HG03378 (cell line): ENCODE results near the gene SH3PXD2A.

Experiments
- ATAC-seq: cut with Tn5 transposase; IDR thresholded peaks from one replicate; pipeline ENCODE4 v1.9.1; 2021; ENCODE audit warnings: mild to moderate bottlenecking, moderate library complexity; ENCODE audit not compliant: unreplicated experiment

Gene SH3PXD2A

DNA sequence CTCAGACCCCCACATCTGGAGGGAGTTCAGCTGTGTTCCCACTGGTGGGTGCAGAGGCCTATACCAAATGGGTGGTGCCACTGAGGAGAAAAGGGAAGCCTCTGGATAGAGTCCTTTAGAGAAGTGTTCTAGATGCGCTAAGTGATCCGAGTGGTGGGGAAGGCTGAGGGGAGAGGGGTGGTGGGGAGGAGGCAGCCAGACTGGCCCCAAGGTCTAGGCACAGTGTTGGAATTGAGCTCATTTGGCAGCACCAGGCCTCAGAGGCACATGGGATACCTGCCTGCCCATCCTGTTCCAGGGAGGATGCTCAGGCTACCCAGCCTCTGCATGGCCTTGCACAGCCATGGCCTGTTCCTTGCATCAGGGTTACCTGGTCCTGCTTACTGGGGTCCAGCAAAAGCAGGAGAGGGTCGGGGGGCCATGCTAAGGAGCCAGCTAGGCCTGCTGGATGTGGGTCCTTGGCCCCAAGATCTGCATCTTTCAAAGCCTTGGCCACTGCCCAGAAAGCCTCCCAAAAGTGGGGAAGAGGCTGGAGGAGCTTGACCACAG is 262.3 kb downstream of the SH3PXD2A start:
- no peak for ATAC-seq

DNA sequence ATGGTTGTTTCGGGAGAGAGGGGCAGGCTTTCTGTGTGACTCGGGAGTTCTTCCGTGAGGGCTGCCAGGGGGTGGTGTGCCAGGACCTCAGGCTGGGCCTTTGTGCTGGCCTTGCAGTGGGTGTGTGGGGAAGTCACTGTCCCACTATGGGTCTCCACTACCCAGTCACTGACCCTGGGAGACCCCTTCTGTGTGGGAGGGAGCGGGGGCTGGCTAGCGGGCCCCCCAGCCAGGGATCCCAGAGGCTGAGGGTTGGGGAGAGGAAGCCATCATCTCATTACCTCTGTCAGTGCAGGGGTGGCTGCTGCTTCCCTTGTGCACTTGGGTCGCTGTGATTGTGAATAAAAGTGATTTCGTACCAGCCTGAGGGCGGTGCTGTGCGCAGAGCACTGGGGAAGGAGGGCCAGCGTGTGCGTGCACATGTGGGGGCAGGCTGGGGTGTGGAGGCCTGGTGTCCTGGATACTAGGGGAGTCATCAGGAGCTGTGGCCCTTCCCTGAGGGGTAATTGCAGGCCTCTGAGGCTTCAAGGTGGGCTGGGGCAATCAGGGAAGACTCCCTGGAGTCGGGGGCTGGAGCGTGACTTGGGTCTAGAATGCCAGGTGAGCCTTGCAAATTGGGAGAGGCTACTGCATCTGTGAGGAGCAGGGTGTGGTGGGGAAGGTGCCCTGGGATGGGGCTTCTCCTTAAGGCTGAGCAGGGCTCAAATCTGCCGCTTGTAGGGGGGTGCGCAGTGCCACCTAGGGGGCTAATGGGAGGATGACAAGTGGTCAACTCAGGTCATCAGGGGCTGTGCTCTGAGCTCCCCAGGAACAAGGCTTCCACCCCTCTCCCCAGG is 263.0 kb downstream of the SH3PXD2A start:
- ATAC-seq, result no peak

DNA sequence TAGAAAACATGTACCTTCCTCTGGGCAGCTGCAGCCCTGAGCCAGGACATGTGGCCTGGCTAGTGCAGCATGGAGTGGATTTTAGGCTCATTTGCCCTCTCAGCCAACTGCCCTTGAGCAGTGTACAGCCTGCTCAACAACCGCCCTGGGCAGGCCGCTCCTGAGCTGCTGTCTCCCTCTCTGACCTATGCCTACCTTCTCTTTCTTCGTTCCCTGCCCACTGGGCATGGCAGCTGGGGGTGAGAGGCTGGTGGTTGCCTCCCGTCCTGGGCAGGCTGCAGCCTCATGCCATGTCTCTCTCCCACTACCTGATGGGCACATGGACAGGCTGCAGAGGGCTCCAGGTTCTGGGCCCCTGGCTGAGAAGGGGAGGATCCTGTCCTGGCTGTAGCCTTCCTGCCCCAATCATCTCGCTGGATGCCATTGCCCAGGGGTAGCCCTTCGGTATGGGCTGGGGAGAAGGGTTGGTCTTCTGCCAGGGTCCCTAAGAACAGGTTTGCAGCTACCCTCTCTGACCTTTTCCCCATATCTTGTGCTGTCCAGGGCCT is 264.6 kb downstream of the SH3PXD2A start:
- ATAC-seq, result no peak

DNA sequence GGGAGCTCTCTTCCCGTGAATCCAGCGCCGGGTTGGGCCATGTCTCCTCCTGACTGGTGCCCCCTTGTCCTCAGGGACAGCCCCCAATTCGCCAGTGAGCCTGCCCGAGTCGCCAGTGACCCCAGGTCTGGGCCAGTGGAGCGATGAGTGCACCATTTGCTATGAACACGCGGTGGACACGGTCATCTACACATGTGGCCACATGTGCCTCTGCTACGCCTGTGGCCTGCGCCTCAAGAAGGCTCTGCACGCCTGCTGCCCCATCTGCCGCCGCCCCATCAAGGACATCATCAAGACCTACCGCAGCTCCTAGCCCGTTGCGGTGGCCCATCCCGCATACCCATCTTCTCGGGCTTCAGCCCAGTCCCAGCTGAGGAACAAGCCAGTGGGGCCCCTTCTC is 265.3 kb downstream of the SH3PXD2A start:
- ATAC-seq, result no peak

DNA sequence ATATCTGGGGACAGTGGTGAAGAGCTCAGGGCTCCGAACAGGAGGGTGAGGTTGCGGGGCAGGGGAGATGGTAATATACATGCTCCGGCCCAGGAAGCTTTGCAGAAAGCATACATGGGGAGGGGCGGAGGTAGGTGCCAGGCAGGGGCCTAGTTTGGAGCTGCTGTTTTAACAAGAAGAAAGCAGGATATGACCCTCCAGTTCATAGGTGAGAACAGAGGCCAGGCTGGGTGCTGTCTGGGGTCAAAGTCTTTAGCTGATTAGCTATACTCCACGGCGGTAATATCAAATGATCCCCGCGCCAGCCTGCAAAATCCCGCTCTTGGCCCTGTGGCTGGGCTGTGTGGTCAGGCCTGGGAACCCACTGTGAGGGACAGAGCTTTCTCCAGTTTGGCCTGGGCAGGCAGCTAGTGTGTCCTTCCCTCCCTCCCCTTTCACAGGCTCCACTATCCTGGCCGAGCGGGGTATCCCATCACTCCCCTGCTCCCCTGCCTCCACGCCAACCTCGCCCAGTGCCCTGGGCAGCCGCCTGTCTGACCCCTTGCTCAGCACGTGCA is 266.2 kb downstream of the SH3PXD2A start:
- ATAC-seq, result no peak

DNA sequence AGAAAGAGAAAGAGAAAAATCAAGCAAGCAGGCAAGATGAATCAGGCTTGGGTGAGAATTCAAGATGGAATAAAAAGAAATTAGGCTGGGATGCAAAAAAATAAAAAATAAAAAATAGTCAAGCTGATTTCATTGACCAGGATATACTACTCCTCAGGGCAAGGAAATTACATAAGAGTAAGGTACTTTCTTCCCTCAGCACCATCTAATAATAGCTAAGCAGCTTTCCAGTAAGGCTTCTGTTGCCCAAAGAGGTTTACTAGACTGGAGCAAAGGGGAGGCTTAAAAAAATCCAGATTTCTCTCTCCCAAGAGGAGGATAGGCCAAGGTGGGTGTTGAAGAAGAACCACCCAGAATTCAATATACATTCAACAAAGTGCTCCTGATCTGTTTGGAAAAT is 268.3 kb downstream of the SH3PXD2A start:
- ATAC-seq, result no peak

DNA sequence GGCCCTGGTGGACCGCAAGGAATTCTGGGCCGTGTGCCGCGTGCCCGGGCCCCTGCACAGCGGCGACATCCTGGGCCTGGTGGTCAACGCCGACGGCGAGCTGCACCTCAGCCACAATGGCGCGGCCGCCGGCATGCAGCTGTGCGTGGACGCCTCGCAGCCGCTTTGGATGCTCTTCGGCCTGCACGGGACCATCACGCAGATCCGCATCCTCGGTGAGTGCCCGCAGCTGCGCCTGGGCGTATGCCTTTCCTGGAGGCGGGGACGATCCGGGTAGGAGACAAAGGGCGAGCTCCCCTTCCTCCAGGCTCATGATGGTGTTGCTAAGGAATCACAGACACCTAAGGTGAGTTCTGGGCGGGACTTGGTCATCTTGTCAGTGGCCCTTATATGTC is 270.4 kb downstream of the SH3PXD2A start:
- ATAC-seq, result no peak

DNA sequence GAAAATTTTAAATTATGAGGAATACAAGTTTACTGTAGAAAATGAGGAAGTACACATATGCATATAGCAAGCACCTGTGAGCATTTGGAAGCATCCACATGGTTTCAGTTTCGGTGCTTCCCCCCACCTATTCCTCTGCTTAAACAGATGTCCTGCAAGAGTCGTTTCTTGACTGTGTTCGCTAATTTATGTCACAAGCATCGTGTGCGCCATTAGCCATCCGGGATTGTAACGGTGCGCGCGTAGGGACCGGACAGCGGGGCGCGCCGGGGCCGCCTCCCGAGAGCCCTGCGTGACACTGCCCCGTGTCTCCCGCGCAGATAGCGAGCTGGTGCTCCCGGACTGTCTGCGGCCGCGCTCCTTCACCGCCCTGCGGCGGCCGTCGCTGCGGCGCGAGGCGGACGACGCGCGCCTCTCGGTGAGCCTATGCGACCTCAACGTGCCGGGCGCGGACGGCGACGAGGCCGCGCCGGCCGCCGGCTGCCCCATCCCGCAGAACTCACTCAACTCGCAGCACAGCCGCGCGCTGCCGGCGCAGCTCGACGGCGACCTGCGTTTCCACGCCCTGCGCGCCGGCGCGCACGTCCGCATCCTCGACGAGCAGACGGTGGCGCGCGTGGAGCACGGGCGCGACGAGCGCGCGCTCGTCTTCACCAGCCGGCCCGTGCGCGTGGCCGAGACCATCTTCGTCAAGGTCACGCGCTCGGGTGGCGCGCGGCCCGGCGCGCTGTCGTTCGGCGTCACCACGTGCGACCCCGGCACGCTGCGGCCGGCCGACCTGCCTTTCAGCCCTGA is 271.0 kb downstream of the SH3PXD2A start:
- ATAC-seq, result no peak

DNA sequence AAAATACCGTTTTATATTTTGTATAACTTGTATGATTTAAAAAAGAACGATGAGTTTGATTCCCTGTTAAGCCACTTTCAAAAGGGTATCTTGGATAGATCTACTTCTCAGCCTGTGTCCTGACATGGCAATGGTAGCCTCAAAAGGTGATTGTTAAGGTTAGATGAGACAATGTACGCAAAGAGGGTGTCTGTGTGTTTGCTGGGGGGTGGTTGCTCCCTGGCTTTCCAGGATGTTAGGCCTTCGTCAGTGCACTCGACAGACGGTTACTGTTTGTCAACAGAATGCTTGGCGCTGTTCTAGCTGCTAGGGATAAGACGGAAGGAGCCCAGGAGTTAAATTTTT is 271.5 kb downstream of the SH3PXD2A start:
- no peak for ATAC-seq

DNA sequence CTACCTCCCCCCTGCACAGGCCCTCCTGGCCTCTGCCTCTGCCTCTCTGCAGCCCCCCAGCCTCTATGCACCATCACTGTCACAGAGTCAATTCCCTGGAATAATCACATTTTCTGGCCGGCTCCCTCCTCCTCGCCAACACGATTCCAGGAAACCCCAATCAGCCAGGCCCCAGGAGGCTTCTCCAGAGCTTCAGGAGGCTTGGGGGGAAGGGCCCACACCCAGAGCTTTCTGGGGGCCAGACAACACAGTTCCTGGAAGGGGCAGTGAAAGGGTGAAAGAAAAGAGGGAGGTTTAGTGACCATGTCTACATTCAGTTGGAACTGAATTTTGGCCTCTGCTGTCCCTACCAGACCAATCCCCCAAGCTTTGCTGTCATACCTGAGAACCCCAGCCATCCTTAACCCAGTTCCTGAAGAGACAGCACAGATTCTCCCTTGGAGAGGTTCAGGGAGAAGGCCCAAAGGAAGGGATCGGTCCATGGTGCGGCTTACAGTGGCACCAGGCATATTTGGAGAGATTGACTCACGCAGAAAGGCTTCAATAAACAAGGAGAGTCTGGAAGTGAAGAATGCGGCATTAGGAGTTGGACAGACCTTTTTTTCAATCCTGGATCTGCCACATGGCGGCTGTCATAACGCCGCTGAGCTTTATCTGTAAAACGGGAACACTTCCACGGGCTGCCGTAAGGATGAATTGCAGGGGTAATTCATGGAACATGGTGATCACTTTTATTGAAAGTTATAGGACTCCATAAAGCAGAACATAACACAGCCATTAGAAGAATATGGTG is 272.8 kb downstream of the SH3PXD2A start:
- ATAC-seq, result no peak

DNA sequence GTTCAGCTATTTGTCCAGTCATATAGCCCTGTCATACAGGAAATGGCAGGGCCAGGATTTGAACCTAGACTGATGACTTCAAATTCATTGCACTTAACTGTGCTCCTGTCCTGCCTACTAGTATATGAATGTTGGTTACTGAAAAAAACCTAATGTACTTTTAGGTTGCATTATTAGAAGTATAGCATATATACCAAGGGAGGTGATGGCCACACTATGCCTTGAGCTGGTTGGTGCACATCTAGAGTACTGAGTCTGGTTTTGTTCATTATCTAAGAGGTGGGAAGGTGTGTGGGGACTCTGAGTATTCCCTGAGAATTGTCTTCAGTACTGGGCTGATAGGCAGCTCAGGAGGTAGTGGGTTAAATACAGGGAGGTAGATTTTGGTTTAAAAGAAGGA is 273.9 kb downstream of the SH3PXD2A start:
- no peak for ATAC-seq

DNA sequence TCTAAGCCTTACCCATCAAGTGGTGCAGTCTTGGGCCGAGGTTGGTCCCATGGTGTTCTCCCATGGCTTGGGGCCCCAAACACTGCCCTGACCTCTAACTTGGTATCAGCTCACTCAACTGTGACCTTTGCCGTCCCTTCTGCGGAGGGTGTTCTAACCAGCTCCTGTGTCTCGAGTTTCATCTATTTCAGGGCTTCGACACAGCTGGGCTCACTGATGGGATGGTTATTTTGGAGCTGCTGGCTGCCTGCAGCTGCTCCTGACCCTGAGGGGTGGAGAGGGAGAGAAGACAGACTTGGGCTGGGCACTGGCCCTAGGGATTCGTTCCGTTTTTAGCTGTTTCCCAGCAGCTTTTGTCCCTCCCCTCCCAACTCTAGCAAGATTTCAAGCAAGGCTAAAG is 274.9 kb downstream of the SH3PXD2A start:
- no peak for ATAC-seq

DNA sequence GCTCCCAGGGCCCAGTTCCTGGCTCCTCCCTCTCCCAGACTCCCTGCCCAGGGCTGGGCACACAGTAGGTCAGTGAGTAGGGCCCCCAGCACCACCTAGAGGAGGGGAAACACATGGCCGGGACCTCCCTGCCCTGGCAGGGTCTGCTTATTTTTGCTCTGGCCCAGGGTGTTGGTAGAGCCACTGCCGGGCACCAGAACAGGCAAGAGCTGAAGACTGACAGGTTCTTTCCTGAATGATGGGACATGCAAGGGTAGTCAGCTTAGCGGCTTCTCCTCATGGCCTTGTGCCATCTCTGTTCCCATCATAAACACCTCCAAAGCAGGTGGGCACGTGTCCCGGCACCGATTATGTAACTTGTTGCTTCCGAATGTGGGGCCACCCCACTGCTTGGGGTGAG is 275.4 kb downstream of the SH3PXD2A start:
- ATAC-seq, result no peak

DNA sequence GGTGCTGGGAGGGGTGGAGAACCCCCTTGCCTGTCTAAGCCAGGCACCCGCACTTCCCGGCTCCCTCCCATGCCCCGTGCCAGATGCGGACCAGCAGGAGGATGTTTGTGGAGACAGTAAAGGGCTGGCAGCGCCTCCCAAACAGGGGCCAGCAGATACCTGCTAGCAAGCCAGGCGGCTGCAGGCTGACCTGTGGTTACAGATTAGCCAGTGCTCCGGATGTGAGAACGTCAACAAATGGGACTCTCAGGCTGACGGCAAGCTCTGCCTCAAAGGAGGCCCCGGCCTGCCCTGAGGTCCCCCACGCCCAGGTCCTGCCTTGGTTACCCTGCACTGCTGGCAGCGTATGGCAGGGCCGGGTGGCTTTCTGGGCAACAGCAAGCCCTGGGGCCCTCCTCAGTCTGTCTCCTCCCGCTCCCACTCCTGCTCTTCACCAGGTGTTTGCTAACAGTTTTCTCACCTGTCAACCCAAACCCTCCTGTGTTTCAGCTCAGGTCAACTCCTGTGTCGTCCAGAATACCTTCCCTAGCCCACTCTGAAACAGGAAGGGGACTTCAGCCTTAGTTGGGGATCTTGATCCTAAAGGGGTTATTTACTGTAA is 276.5 kb downstream of the SH3PXD2A start:
- ATAC-seq, result no peak

DNA sequence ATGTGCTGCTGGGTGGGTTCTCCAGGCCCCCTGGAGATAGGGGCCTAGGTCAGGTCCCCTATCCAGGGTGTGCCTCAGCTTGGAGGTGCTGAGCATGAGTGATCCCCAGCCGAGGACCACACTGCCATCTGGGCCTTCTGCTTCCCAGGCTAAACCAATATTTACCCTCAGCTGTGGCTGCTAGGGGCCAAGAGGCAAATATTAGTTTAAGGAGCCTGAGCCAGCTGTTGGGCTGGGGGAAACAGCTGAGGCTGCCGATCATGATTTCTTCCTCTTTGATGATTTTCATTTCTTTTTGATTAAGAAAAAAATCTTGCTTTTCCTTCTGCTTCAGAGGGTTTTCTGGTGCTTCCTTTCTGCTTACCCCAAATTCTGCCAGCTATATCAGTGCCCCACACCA is 278.5 kb downstream of the SH3PXD2A start:
- no peak for ATAC-seq

DNA sequence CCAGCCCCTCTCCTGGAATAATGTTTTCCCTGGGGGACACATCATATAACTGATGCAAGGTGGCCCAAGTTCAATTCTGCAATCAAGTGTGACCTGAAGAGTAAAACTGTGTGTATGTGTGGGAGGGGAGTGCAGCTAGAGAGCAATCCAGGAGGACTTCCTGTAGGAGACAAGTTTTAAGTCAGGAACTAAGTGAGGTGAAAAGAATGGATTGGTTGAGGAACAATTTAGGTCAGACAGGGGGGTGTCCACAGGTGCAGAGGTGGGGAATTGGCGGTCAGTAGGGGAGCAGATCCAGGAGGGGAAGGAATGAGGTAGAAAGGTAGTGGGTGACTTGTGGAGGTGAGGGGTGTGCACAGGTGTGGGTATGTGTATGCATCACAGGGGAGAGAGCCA is 279.3 kb downstream of the SH3PXD2A start:
- no peak for ATAC-seq

DNA sequence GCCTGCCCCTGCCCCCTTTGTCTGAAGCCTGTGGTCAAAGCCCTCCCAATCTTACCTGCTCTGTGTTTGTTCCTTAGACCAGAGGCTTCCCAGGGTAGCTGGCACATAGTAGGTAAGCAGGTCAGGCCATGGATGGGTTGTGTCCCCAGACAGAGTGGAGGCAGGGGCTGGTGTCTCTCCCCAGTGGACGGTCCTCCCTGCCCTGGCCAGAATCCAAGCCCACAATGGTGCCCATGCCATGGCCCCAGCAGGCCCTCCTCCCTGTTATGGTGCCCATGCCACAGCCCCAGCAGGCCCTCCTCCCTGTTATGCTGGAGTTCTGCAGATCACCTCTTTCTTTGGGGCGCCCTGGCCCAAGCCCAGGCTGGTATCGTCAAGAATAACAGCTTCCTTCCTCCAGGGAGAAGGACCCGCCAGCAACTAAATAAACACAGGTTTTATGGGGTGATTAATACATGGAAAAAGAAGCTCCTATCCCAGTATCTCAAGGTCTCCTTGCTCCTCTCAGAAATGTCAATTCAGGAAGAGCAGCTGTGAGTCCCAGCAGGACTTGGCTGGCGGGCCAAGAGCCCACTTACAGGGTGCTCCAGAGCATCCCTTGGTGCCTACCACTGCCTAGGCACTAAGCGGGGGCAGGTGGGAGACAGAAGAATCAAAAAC is 279.8 kb downstream of the SH3PXD2A start:
- no peak for ATAC-seq

DNA sequence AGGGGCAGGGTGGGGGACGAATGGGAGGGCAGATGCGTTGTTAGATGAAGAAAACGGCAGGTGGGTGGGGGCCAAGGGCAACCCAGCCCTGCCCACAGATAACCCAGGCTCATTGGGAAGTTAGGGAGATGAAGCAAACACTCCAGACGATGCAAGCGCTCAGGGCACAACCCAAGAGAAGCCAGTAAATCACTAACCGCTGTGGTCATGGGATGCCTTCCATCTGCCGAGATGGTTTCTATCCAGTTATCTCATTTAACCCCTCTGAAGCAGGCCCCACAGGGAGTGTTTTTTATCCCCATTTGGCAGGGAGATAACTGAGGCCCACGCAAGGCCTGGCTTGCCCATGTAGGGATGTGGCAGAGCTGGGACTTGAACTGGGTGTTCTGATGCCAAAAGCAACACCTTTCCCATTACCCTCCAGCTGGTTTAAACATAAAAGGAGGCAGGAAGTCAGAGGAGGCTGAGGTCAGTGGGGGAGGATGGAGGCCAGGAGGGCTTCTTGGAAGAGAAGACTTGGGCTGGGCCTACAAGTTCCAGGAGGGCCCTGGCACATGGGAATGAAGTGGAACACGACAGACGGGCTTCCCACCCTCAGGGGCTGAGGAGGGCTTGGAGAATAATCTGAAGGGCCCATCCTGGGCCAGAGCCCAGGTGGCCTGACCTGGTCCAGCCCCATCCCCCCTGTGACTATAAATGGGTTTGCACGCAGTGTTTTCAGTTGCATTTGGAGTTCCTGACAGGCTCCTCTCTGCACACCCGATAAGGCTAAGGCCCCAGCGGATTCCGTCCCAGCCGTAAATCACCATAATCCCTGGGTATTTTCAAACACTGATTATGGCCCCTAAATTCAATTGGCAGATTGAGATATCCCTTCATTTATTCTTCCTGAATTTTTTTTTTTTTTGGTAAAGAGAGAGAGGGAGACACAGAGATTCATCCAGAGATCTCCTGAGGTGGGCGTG is 281.0 kb downstream of the SH3PXD2A start:
- ATAC-seq, result no peak

DNA sequence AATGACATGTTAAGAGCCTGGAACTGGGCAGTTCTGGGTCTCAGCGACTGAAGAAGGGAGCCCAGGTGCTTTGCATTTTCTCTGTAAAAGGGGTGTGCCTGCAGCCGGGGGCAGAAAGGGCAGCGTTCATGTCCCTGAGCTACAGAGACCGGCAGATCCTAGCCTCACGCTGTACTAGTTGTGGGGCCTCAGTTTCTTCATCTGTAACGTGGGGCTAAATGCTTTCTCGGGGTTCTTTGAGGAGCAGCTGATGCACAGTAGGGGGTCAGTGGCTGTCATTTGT is 282.2 kb downstream of the SH3PXD2A start:
- no peak for ATAC-seq
